H4 (cell line): Measurements from ENCODE around the gene CUBN. TPM values are rescaled to one million over a fixed set of nuclear protein-coding genes. Genes with fewer than 3 reads are reported as not detected.

Source experiments
- DNase-seq: peaks from one replicate; pipeline ENCODE4 v3.0.0-alpha.2; 2015; ENCODE audit warnings: low spot score
- total RNA-seq: library from RNA; depleted of rRNA; stranded (reverse); fragments of >200 nt; shearing (Covaris generic); gene quantifications from 2 replicates; pipeline ENCODE4 v1.2.3, GENCODE V29; 2014

The CUBN gene
- total RNA-seq, 1 experiment from 2014 or later, result 0.14 TPM

DNA sequence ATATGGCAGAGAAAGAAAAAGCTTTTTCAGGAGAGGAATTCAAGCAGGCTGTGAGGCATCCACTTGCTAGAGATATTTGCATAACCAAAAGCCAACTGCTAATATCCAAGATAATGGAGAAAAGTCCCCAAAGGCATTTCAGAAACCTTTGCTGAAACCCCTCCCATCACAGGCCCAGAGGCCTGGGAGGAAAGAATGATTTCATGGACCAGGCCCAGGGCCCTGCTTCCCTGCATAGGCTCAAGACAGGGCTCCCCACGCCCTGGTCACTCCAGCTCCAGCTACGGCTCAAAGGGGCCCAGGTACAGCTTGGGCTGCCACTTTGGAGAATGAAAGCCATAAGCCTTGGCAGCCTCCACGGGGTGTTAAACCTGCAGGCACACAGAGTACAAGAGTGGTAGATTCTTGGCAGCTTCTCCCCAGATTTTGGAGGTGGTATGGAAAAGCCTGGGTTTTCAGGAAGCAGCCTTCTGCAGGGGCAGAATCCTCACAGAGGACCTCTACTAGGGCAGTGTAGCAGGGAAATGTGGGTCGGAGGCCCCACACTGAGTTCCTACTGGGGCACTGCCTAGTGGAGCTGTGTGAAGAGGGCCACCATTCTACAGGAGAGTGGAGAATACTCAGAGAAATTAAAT is 306.8 kb downstream of the CUBN start:
- no peak for DNase-seq

DNA sequence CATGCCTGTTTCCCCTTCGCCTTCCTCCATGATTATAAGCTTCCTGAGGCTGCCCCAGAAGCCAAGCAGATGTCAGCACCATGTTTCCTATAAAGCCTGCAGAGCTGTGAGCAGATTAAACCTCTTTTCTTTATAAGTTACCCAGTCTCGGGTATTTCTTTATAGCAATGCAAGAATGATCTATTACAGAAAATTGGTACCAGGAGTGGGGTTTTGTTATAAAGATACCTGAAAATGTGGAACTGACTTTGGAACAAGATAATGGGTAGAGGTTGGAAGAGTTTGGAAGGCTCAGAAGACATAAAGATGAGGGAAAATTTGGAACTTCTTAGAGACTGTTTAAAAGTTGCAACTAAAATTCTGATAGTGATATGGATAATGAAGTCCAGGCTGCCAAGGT is 307.6 kb downstream of the CUBN start:
- no peak for DNase-seq

GRCh38 chr10:16820421-16820820 is 309.2 kb downstream of the CUBN start:
- no peak for DNase-seq

DNA sequence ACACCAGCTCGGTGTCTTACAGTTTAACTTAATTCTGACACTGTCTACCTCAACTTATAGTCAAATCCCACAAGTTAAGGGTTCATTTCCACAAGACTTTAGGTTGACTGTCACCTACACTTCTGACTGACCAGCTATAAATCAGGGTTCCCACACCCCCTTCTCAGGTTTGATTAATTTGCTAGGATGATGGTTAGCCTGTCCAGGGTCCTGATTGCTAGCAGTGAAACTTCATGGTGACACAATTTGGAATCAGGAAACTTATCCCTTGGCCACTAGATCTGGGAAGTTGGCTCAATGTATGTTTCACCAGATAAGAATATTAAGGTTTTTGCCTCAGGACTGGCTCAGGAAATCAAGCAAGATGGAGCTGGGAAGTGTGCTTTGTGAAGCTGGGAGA is 309.6 kb downstream of the CUBN start:
- DNase-seq, result no peak

DNA sequence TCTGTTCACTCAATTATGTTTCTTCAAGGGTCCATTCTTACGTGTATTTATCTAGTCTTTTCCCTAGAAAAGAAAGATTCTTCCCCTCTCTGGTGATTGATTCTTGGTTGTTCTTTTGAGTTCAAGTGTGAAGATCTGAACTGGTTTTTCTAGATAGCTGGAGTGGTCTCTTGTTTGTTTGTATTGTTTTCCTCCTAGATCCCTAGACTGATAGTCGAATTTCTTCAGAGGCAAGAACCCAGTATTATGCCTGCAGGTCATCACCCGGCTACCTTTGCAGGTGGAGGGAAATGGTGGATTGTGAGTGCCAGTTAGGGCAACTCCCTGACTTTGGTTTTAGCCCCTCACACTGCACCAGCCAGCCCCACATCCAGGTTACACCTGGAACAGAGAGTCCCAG is 310.2 kb downstream of the CUBN start:
- DNase-seq, result no peak

DNA sequence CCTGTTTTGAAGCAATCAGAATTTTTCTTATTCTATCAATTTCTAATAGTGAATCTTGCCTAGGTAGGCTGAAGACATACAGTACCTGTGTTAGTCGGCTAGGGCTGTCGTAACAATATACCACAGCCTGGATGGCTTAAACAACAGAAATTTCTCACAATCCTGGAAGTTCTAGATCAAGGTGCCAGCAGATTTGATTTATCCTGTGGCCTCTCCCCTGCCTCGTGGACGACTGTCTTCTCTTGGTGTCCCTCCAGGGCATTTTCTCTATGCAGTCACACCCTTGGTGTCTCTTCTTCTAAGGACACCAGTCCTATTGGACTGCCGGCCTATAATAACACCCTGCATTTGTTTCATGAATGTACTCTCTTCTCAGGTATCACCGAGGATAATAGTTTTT is 310.6 kb downstream of the CUBN start:
- no peak for DNase-seq

DNA sequence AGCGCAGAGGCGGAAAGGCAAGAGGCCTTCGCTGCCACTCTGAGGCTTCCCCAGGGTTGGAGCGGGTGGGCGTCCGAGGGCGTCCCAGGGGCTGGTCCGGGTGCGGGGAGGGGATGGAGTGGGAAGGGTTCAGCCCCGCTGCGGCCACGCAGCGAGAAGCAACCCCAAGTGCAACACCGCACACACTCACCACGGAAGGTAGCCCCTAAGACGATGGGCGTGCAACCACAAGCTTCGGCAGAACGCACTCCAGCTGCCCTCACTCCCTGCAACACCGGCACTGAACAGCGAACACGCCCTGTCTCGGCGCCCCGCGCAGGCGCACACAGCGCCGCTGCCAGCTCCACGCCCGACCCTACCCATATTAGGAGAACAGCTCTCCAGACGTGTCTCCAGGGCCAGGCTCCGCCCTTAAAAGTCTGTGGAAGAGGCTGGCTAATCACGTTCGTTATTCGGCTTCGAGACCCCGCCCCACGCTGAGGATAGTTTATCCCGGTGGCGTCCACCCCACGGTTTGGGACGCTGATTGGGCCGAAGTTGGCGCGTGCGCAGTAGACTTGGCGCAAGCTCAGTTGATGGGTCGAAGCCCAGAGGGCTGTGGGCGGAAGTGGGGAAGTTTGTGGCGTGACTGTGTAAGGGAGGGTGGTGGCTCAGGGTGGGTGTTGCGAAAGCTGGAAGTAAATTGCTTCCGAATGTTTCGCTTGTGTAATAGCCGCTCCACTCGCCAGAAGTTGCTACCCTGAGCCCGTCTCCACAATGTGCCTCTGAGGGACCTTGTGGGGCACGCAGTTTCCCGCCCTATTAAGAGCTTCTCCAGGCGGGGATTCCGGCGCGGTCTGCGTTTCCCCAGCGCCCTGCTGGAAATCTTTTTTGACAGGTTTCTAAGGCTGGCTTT is 312.2 kb downstream of the CUBN start, which contains the start of gene RSU1:
TSS of gene RSU1 (minus strand) at position 300 of the 895 bp plus-strand sequence. CDS start 343 bp downstream, outside the sequence.
- DNase-seq, result peak; percentile 98

DNA sequence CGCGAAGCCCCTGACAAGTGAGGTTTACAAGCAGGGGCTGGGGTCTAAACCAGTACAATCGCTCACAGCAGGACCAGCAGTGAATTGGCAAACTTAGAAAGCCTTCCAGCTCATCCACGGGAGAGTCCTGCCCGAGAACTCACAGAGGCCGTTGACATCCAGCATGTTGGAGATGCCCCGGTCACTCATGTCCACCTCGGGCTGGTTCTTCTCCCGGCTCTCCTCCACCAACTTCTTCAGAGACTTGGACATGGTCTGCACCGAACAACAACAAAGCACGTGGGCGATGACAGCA is 312.8 kb downstream of the CUBN start:
- no peak for DNase-seq

- DNase-seq, result no peak
Measured at GRCh38 chr10:16816171-16816570, 313.4 kb downstream of the CUBN start.

DNA sequence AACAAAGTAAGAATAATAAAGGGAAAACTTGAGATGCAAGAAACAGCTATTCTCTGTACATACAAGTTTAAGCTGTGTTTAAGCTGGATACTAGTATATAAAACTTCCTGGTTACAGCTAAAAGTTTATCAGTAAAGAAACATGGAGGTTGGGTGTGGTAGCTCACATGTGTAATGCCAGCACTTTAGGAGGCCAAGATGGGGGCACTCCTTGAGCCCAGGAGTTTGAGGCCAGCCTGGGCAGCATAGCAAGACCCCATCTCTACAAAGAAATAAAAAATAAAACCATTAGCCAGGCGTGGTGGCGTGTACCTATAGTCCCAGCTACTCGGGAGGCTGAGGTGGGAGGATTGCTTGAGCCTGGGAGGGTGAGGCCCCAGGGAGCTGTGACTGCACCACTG is 315.6 kb downstream of the CUBN start:
- DNase-seq, result no peak

GRCh38 chr10:16812676-16813075 is 316.9 kb downstream of the CUBN start:
- DNase-seq, result no peak

DNA sequence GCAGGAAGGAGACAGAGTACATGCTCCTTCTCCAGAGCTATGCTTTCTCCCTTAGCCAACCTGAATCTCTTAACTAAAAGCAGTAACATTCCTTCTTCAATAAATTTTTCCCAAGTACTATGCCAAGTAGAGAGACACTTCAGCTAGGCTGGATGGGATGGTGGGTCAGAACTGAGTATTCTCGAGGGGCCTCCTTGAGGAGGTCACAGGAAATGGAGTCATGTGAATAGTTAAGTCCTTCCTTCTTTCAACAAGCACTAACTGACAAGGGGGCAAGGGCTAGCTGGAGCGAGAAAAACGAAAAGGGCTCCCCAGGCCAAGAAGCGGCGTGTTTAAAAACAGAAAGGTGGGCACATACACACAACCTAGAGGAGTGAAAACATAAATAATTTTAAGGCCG is 317.8 kb downstream of the CUBN start:
- no peak for DNase-seq

- no peak for DNase-seq
Measured at GRCh38 chr10:16811292-16811691, 318.3 kb downstream of the CUBN start.

DNA sequence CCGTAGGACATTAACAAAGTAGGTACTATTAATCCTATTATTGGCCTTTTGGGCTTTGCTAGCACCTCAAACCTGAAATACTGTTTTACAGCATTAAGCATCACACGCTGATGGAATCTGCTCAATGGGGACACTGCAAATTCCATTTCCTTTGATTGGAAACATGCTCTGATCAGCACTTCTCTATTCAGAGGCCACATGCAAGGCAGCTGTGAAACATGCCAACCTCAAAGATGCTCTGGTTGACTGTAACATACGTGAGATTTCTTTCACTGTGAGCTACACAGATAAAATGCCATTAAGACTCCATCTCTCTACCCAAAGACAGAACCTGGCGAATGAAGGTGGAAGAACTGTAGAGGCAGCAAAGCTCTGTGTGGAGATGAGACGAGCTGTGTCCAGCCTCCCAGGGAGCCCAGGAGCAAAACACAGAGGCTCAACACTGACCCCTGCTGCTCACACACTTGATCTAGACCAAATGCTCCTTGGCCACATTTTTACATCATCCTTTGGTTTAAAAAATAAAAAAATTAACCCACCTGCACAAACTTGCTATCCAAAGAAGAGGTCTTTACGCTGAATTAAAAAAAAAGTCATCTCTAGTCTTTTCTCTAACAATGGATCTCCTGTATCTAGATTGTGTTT is 320.4 kb downstream of the CUBN start:
- peak; percentile 6 for DNase-seq

GRCh38 chr10:16804123-16804522 is 325.5 kb downstream of the CUBN start:
- no peak for DNase-seq

GRCh38 chr10:16803464-16803863 is 326.1 kb downstream of the CUBN start:
- no peak for DNase-seq

- no peak for DNase-seq
Measured at GRCh38 chr10:16799621-16800020, 330.0 kb downstream of the CUBN start.

- DNase-seq, result no peak
Measured at GRCh38 chr10:16798571-16798970, 331.0 kb downstream of the CUBN start.

- no peak for DNase-seq
Measured at GRCh38 chr10:16795410-16796073, 334.1 kb downstream of the CUBN start.

DNA sequence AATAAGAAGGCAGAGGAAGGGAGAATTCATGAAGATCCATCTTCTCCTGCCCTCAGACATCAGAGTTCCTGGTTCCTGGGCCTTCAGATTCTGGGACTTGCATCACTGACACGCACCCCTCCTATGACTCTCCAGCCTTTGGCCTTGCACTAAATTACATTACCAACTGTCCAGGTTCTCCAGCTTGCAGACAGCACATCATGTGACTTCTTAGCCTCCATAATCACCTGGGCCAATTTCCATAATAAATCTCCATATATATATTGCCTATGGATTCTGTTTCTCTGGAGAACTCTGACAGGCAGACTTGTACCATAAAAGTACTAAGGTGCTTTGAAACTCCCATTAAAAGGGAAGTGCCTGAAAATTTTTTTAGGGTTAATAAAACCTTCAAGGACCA is 335.6 kb downstream of the CUBN start:
- no peak for DNase-seq

DNA sequence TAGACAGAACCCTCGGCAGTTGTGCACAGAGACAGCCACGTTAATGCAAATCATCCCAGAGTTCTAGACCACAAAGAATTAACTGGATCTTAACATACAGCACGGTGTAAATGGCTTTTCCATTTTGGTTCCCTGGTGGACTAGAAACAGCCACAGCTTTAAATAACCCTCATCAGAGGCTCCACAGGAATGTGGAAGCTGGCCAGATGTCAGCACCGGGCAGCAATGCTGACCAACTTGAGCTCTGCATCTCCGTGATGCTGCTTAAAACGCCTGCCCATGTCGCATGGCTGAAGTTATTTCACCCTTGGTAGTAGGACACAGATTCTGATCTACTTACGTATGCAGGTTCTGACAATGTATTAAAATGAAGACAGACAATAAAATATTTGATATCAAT is 336.9 kb downstream of the CUBN start:
- no peak for DNase-seq

DNA sequence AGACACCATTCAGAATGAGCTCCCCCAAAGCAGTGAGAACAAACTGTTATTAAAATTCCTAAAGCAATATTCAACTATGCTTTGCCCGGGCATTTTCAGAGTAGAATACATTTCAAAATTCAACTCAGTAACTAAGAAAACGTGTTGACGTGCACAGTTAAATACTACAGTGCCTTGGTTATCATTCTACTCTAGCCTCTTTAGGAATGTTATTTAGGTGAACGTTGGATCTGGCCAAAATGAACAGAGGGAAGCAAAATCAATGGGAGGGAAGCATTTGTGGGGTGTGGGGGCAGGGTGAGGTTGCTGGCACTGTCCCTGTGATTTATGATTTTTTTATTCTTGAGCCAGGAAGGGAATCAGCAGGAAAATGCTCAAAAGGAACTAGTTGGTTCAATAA is 339.8 kb downstream of the CUBN start:
- DNase-seq, result no peak
